ENCODE data around the gene ZSCAN10.

The ZSCAN10 gene

DNA sequence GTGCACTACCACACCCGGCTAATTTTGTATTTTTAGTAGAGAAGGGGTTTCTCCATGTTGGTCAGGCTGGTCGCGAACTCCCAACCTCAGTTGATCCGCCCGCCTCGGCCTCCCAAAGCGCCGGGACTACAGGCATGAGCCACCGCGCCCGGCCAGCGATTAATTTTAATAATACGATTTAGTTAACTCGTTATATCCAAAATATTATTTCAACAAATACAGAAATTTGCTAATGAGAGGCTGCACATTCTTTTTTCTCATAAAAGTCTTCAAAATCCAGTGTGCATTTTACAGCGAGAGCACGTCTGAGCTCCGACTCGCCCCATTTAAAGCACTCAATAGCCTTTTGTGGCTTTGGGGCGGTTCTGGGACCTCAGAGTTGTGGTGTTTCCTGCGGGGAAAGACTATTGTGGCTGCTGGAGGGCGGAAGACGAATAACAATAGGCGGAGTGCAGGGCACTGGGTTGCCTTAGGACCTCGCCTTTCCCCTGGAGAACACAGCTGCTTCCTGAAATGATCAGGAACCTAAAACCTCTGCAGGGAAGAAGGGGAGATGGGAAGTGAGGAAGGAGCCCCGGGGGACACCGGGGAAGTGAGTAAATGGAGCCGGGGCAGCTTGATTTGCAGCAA, 2.9 kb upstream of the ZSCAN10 start:
- DNase-seq, result no peak

DNA sequence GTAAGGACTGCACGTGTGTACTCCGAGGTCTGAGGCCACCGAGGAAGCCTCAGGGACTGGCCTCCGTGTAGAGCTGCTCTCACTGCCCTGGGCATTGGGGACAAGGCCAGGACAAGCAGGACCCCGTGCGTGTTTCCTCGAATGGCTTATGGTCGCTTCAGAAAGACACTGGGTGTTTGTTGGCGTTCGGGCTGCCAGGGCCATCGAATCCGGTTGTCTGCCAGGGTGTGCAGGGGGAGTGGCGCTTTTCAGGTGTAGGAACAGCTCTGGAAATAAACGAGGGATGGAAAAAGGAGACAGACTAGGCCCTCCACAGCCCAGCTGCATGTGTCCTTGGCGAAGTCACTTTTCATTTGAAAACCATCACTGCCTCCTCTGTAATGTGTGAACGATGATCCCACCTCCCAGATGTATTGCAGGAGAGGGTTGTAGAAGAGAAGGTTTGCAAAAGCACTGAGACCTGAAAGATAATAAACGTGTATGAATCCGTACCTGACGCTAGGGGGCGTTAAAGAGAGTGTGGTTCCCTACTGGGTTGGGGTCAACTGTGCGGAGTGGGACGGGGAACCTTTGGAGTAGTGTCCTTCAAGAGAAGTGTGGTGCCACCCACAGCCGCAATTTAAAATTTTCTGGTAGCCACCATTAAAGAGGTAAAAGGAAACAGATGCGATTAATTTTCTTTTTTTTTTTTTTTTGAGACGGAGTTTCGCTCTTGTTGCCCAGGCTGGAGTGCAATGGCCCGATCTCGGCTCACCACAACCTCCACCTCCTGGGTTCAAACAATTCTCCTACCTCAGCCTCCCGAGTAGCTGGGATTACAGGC, 2.1 kb upstream of the ZSCAN10 start:
- DNase-seq, result peak; percentile 43

DNA sequence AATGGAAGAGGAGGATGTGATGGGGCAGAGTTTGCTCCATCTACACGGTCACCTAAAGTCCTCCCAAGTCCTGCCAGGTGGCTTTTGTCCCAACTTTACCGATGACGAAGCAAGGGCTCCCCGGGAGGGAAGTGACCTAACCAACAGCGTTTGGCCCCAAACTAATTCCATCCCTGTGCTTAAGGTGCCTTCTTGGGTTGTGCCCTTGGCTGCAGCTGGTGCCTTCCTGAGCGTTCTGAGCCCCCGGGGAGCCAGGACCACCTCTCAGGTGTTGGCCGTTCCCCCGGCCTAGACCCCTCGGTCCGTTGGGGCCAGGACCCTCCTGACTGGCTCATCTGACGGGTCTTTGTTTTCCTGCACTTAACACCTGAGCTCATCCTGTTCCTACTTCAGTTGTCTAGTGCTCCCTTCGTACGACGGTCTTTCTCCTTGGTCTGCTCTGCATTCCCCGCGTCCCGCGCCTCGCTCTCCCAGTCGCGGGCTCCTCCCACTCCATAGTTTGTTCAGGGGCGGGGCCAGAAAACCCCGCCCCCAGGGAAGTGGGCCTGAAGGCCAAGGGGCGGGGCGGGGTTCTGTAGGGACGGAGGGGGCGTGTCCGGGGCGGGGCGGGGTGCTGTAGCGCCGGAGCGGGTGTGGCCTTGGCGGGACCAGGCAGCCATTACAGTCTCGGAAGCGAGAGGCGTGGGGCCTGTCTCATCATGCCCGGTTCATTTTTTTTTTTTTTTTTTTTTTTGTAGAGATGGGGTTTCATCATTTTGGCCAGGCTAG, 822 bp upstream of the ZSCAN10 start:
- DNase-seq, result peak; percentile 93

DNA sequence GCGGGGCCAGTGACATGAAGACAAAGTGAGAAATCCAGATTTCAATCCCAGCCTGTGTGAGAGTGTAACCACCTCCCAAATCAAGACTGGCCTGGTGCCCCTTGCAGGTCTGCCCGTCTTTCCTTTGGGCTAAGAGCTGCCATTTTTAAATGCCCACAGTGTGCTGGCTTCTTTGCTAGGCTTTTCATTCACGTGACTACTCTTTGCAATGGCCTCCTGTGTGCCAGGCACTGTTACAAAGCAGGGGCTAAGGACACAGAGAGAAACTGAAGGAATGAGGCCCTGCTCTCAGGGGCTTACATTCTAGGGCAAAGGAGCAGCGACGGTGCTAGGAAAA, 269 bp upstream of the ZSCAN10 start:
- no peak for DNase-seq

DNA sequence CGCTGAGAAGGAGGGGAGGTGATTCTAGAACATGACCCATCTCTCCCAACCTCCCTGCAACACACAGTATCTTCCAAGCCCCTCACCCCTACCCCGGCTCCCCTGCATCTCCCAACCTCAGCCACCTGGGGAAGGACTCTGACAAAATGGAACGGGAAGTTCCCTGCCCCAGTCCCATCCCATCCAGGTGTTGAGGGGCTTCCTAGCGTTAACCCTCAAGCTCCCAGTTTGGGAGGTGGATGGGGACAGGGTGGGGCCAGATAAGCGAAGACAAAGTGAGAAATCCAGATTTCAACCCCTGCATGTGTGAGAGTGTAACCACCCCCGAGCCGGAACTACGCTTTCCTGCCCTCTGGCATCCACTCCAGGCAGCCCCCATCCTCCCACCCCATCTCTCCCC, 1.8 kb downstream of the ZSCAN10 start:
- DNase-seq, result no peak

DNA sequence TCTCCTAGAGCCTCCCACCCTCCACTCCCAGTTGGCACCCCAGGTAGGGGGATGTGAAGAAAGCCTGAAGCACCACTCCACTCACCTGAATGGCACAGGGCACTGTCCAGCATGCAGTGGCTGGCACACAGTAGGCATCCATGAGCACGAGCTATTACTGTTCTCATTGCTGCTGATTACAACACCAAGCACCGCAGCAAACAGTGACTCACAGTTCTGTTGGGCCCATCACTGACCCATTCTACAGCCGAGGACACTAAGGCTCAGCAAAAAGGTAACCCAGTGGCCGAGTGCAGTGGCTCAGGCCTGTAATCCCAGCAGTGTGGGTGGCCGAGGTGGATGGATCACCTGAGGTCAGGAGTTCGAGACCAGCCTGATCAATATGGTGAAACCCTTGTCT, 2.7 kb downstream of the ZSCAN10 start:
- no peak for DNase-seq

DNA sequence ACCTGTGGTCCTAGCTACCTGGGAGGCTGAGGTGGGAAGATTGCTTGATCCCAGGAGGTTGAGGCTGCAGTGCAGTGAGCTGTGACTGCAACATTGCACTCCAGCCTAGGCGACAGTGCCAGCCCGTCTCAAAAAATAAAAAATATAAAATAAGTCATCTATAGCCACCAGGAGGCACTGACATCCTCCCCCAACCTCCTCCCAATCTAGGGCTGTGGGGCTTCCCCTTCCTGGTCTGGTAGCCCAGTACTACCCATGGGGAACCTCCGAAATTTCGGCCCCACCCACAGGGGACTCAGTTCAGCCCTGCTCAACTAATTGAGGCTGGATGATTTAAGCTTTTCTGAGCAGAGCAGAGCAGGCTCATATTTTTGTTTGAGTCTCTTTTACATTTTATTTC, 3.2 kb downstream of the ZSCAN10 start:
- DNase-seq, result peak; percentile 61

DNA sequence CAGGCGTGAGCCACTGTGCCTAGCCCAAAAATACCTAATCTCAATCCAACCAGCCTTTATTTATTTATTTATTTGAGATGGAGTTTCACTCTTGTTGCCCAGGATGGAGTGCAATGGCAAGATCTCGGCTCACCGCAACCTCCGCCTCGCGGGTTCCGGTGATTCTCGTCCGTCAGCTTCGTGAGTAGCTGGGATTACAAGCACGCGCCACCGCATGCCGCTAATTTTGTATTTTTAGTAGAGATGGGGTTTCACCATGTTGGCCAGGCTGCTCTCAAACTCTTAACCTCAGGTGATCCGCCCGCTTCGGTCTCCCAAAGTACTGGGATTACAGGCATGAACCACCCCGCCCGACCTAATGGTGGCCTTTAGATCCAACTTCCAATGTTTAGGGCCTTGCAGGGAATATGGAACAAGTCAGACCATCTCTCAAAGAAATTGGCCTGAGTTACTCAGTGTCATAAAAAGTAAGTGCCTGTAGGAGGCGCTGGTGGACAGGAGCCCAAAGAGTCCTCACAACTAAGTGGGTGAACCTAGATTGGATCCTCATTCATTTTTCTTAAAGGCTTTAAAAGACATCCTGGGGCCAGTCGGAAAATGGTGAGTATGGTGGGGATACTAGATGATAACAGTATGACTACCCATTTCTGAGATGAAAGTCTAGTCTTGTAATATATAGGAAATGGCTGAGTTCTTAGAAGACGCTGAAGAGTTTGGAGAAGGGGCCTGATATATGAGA, 4.6 kb downstream of the ZSCAN10 start:
- DNase-seq, result peak; percentile 26

DNA sequence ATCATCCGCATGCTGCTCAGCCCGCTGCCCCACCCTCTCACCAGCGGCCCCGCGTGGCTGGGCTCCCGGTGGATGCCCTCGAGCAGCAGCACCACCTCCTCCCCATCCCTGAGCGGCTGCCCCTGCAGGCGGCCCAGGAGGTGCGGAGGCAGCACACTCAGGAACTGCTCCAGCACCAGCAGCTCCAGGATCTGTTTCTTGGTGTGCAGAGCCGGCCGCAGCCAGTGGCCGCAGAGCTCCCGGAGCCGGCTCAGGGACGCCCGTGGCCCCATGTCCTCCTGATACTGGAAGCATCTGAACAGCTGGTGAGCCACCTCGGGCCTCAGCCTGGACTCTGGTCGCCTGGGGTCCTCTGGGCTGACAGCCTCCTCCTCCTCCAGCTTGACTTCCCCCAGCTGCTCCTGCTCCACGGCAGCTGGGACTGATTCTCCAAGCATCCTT, 6.6 kb downstream of the ZSCAN10 start:
- DNase-seq, result no peak

DNA sequence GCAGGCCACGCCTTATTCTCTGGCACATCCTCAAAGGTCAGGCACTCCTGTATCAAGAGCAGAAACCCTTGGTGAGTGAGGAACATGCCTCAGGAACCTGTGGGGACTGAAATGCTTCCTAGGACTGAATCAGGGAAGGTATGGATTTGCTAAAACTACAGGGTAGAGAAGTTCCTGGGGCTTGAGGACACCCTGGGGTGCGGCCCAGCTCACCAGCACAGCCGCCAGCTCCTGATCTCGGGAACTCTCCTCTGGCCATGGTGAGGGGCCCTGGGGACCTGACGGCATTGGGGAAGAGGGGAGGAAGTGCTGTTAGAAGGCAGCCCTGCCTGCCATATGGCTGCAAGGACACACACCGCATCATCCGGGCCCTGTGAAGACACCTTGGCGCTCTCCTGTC, 7.5 kb downstream of the ZSCAN10 start:
- no peak for DNase-seq

DNA sequence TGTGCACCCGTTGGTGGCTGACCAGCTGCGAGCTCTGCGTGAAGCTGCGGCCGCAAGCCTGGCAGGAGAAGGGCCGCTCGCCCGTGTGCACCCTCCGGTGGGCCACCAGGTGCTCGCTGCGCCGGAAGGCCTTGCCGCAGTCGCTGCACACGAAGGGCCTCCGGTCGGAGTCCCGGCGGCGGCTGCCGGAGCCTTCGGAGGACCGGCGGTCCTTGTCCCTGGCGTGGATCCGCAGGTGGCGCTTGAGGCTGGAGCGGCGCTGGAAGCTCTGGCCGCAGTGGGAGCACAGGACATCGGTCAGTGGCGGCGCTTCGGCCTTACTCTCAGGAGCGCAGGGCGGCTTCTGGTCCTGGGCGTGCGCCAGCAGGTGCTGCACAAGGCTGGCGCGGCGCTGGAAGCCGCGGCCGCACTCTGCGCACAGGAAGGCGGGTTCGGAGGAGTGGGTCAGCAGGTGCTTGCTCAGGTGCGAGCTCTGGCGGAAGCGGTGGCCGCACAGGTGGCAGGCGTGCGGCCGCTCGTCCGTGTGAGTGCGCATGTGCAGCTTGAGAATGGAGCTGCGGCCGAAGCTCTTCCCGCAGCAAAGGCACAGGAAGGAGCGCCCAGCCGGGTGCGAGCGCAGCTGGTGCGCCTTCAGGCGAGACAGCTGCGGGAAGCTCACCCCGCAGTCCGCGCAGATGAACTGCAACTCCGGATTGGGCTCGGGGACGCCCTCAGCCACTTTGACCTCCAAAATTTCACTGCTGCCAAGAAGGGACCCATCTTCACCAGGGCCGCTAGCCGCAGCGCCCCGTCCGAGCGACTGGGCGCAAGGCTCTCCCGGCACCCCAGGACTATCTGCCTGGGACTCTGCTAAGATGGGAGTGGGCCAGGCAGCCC, 9.1 kb downstream of the ZSCAN10 start:
- no peak for DNase-seq

DNA sequence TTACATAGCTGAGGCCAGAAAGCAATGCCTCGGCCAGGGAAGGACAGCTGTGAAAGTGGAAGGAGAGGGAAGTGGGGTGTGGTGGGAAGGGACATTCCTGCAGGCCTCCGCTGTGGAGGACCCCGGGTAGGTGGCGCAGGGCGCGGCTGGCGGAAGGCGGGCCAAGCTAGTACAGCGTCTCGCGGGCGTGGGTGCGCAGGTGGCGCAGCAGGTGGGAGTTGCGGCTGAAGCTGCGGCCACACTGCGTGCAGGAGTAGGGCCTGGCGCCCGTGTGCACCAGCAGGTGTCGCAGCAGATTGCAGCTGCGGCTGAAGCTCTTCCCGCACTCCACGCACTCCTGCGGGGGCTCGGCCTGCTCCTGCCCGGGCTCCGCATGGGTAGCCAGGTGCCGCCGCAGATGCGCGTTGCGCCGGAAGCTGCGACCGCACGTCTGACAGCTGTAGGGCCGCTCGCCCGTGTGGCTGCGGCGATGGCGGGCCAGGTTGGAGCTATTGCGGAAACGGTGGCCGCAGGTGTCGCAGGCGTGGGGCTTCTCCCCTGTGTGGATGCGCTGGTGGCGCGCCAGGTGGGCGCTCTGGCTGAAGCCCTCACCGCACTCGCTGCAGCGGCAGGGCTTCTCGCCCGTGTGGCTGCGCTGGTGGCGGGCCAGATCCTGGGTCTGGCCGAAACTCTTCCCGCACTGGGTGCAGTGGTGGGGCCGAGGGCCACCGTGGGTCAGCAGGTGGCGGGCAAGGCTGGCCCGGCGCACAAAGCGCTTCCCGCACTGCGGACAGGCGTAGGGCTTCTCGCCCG, 10.0 kb downstream of the ZSCAN10 start:
- no peak for DNase-seq

DNA sequence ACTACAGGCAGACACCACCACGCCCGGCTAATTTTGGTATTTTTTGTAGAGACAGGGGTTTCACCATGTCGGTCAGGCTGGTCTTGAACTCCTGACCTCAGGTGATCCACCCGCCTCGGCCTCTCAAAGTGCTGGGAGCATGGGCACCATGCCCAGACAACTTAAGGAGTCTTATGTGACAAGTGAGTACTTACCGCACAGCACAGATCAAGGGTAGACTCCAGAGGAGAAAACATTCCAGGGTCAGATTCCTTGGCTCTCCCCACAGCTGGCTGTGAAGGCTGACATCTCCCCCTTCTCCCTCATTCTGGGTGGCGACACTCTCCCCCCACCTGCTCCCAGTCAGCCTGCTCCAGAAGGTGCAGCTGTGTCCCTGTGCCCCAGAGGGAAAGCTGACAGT, 10.6 kb downstream of the ZSCAN10 start:
- no peak for DNase-seq

DNA sequence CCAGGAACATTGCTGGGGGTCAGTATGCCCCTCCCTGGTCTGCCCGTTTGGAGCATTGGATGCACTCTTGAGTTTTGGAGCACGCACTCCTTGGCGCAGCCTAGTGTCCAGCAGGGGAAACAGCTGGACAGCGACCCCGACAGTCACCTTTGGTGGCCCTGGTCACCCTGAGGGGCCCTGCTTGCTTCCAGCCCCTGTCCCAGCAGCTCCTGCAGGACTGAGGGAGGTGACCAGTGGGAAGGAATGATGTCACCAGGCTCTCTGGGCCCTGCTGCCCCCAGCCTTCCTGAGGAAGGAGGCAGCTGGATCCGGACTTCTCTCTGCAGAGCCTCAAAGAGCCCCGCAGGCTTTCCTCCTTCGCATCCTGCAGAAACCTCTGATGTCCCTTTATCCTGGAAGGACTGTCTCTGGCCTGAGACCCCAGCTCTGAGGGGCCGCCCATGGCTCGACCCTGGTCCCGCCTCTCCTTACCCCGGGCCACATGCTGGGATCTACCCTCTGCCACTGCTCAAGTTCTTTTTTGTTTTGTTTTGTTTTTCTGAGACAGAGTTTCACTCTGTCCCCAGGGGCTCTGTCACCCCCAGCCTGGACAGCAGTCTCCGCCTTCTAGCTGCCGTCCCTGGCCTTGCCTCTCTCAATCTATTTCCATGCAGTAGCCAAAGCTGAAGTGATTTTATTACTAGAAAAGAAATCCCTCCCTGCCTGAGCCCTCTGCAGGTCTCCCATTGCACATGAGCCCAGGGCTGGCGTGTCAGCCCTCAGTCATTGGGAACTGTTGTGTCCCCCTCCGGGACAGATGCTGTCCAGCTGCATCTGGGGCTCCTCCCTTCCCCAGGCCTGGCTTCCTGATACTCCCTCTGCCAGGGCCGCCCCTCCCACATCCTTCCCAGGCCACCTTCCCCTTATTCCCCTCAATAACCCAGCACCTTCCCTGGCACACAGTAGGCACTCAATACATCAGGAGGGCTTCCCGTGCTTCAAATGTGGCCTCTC, 11.6 kb downstream of the ZSCAN10 start:
- DNase-seq, result no peak

DNA sequence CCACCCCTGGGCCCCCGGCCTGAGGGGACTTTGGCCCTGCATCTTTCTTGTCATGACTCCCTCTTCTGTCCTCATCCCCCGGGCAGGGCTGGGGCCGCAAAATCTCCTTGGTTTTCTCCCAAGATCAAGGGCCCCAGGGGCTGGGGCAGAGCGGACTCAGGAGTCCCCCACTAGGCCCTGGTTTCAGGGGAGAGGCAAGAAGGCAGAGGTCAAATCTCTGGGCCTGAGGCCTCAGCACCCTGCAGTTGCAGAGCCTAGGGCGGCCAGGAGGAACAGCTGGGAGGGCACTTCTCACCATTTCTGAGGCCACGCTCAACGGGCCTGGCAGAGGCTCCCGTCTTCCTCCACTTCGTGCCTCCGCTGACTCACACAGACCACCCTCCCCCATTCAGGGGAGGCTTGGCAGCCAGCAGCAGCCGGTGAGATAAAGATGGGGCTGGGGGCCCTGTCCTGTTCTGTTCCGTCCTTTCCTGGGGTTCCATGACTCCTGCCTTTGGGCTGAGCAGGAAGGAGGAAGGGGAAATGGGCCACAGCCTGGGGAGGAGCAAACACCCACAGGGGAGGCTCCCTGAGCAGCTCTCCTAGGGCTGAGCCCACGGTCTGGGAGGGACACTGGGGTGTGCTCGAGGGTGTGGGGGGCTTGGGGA, 12.4 kb downstream of the ZSCAN10 start:
- DNase-seq, result no peak

DNA sequence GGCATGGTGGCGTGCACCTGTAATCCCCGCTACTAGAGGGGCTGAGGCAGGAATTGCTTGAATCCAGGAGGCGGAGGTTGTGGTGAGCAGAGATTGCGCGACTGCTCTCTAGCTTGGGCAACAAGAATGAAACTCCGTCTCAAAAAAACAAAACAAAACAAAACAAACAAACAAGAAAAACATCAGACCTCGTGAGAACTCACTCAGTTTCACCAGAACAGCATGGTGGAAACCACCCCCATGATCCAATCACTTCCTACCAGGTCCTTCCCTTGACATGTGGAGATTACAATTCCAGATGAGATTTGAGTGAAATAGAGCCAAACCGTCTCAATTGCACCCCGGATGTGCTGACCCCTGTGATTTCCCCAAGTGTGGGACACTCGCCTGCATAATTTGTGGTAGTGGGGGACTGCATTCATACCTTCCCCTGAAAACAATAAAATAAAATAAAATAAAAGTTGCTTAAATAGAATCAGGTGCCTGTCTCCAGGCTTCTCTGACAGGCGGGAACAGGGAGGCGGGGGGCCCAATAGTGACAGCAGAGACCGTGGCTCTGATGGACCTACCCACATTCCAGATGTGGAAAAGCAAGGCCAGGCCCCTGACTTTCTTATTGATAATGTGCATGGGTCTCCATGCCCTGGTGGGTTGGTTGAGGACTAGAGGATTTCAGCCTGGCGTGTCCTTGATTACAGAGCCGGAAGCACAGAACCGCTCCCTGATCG, 13.1 kb downstream of the ZSCAN10 start:
- no peak for DNase-seq

DNA sequence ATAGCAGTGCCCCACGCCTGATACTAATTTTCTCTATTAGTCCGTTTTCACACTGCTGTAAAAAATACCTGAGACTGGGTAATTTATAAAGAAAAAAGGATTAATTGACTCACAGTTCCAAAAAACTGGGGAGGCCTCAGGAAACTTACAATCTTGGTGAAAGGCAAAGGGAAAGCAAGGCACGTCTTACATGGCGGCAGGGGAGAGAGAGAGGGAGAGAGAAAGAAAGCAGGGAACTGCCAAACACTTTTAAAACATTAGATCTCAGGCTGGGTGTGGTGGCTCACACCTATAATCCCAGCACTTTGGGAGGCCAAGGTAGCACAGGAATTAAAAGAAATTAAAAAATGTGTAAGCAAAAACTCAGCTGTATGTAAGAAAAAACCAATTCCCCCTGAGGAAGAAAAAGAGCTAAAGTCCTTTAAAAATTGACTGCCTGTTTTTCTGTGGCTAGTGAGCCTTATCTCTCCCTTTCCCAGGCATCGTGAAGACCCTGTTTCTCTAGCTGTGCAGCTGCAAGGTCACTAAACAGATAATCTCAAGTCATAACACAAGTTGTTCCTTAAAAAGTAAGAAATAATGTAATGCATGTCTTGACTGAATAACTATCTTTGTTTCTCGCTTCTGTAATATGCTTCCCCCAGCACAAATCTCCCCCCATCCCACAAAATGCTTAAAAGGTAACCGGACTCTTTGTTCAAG, 14.0 kb downstream of the ZSCAN10 start:
- no peak for DNase-seq

DNA sequence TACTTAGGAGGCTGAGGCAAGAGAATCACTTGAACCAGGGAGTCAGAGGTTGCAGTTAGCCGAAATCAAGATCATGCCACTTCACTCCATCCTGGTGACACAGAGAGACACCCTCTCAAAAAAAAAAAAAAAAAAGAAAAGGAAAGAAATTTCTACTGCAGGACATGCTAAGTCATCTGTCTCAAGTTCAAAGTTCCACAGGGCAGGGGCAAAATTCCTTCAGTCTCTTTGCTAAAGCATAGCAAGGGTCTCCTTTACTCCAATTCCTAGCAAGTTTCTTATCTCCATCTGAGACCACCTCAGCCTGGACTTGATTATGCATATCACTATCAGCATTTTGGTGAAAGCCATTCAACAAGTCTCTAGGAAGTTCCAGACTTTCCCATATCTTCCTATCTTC, 14.6 kb downstream of the ZSCAN10 start:
- no peak for DNase-seq
